Liver (tissue), 9 donors: ENCODE data around the gene PREP. TPM values are rescaled to one million over a fixed set of nuclear protein-coding genes. Genes with fewer than 3 reads are reported as not detected.
"Not testable (repeated sequence)": the region's sequence is repeated elsewhere in the genome, so short reads cannot be mapped to it uniquely, and the experiment has no call there.

Experiments
- DNase-seq: peaks from one replicate; pipeline ENCODE4 v3.0.0-alpha.2; 2017; ENCODE audit warnings: low spot score
- H3K27ac ChIP-seq, 2 donors: one replicate each; pipeline ENCODE4 v1.7.0; 2013; ENCODE audit warnings: inconsistent platforms in 2 of 2, low read length in 2 of 2, control low read depth in 1 of 2, low read depth in 1 of 2, mild to moderate bottlenecking in 1 of 2
- H3K27me3 ChIP-seq, 4 donors: one replicate each; pipeline versions ENCODE4 v1.6.1 to v1.7.0; 2013; ENCODE audit warnings: low read length in 3 of 4, inconsistent platforms in 1 of 4, mild to moderate bottlenecking in 1 of 4, moderate library complexity in 1 of 4; ENCODE audit not compliant: control insufficient read depth in 4 of 4, insufficient read depth in 4 of 4
- H3K36me3 ChIP-seq, 4 donors: one replicate each; pipeline versions ENCODE4 v1.6.1 to v1.7.0; 2013; ENCODE audit warnings: low read length in 3 of 4, mild to moderate bottlenecking in 3 of 4, low read depth in 1 of 4, moderate library complexity in 1 of 4; ENCODE audit not compliant: control insufficient read depth in 4 of 4, insufficient read depth in 3 of 4
- H3K4me1 ChIP-seq, 4 donors: one replicate each; pipeline versions ENCODE4 v1.6.1 to v1.7.0; 2013; ENCODE audit warnings: low read length in 3 of 4, mild to moderate bottlenecking in 3 of 4, moderate library complexity in 1 of 4; ENCODE audit not compliant: control insufficient read depth in 4 of 4, insufficient read depth in 4 of 4
- H3K4me3 ChIP-seq, 3 donors: one replicate each; pipeline versions ENCODE4 v1.6.1 to v1.7.0; 2013; ENCODE audit warnings: low read length in 3 of 3, control low read depth in 1 of 3, low read depth in 1 of 3, mild to moderate bottlenecking in 1 of 3
- H3K9ac ChIP-seq, 2 donors: one replicate each; pipeline ENCODE4 v1.7.0; 2013; ENCODE audit warnings: low read length in 2 of 2, mild to moderate bottlenecking in 2 of 2, moderate library complexity in 2 of 2, control low read depth in 1 of 2, low read depth in 1 of 2
- H3K9me3 ChIP-seq, 4 donors: one replicate each; pipeline versions ENCODE4 v1.6.1 to v1.7.0; 2013; ENCODE audit warnings: low read length in 3 of 4; ENCODE audit not compliant: control insufficient read depth in 4 of 4
- CTCF ChIP-seq: fragments of 150-350 bp; IDR thresholded peaks from 2 replicates; pipeline ENCODE4 v1.5.1; 2017; ENCODE audit warnings: improper control_type of control experiment, low read depth, low read length; ENCODE audit not compliant: missing input control
- FOXA2 ChIP-seq: IDR thresholded peaks from 2 replicates; pipeline ENCODE4 v1.6.1; 2016; ENCODE audit warnings: antibody characterized with exemption
- GABPA ChIP-seq, 2 donors: IDR thresholded peaks in 1 of 2; conservative IDR thresholded peaks in 1 of 2; 2 replicates each; pipeline ENCODE4 v1.6.1; 2016; ENCODE audit warnings: antibody characterized with exemption in 2 of 2, mild to moderate bottlenecking in 1 of 2, moderate library complexity in 1 of 2
- HNF4G ChIP-seq: IDR thresholded peaks from 2 replicates; pipeline ENCODE4 v1.6.1; 2016; ENCODE audit warnings: antibody characterized with exemption
- JUND ChIP-seq, 2 donors: IDR thresholded peaks; 2 replicates each; pipeline ENCODE4 v1.6.1; 2016; ENCODE audit warnings: antibody characterized with exemption in 2 of 2
- NR2F2 ChIP-seq: IDR thresholded peaks from 2 replicates; pipeline ENCODE4 v1.6.1; 2016; ENCODE audit warnings: antibody characterized with exemption
- RAD21 ChIP-seq, 2 donors: IDR thresholded peaks; 2 replicates each; pipeline ENCODE4 v1.6.1; 2016; ENCODE audit warnings: antibody characterized with exemption in 2 of 2, mild to moderate bottlenecking in 2 of 2
- RXRA ChIP-seq, 2 donors: IDR thresholded peaks; 2 replicates each; pipeline ENCODE4 v1.6.1; 2017 to 2018; ENCODE audit warnings: antibody characterized with exemption in 2 of 2, mild to moderate bottlenecking in 1 of 2
- SP1 ChIP-seq: IDR thresholded peaks from 2 replicates; pipeline ENCODE4 v1.6.1; 2018; ENCODE audit warnings: antibody characterized with exemption, mild to moderate bottlenecking
- TAF1 ChIP-seq: conservative IDR thresholded peaks from 2 replicates; pipeline ENCODE4 v1.6.1; 2016; ENCODE audit warnings: antibody characterized with exemption, mild to moderate bottlenecking
- YY1 ChIP-seq: IDR thresholded peaks from 2 replicates; pipeline ENCODE4 v1.6.1; 2016; ENCODE audit warnings: antibody characterized with exemption, mild to moderate bottlenecking
- WGBS: extraction: QIAGEN DNeasy Blood & Tissue Kit; methylation state at CpG from one replicate; pipeline ENCODE4 v1.1.7; 2013; 5-methylcytosine and 5-hydroxymethylcytosine counted together
- polyA plus RNA-seq, 2 donors: library from polyadenylated mRNA; stranded (reverse) in 1 of 2; unstranded in 1 of 2; fragments of 200-250 nt in 1 of 2; fragments of >200 nt in 1 of 2; fragmentation: Nextera tagmentation in 1 of 2; extraction: Ambion mirVana in 1 of 2; gene quantifications; one replicate each; pipeline versions ENCODE4 v1.2.1 to v1.2.3, GENCODE V29; 2013 to 2015
- total RNA-seq, 2 donors: library from RNA; depleted of rRNA; stranded (reverse); fragments of >200 nt; gene quantifications; one replicate each; pipeline ENCODE4 v1.2.3, GENCODE V29; 2014
- TF ChIP-seq, protein P1 (sequence below): IDR thresholded peaks from 2 replicates; pipeline ENCODE4 v1.6.1; 2016; ENCODE audit warnings: antibody characterized with exemption
- TF ChIP-seq, protein P2 (sequence below): IDR thresholded peaks from 2 replicates; pipeline ENCODE4 v1.6.1; 2016; ENCODE audit warnings: antibody characterized with exemption
- donor health status: healthy.
- donor health status: healthy.
- donor health status: healthy.
- donor health status: healthy.
- donor health status: healthy.

PREP gene
- total and polyA plus RNA-seq, 4 donors: 7.3 to 17.7 (median 13.0) TPM

DNA sequence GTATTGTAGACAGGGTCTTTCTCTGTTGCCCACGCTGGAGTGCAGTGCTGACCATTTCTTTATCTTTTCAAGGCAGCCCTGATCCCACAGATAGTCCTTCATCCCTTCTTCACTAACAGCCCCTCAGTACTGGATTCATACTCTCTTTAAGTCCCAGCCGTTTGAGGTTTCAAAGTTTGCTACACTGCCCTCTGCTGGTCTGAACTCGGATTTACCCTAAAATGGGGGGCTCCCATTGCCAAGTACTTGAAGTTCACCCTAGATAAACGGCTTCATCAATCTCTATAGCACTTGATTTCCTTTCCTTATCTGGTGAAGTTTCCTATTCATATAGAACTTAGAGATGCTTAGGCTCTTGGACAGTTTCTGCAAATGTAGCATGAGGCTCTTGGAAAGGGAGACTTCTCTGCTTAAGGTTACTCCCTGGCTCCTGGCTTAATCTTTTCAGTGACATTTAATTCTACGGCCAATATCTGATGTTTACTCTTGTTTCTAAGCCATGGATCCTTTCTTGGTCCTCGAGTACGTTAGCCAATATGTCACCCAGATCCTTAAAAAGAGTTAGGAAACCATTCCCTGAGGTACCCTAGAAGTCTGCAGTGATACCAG, 21.4 kb upstream of the PREP start:
- peak; percentile 66 for DNase-seq
- WGBS: 8% methylated on average over 7 of the region's 7 CpGs
- H3K36me3 ChIP-seq: no peaks in the 10 kb centered on the region
- H3K27me3 ChIP-seq: no peaks in the 10 kb centered on the region
- H3K4me1 ChIP-seq: no peaks in the 10 kb centered on the region
- TF ChIP-seq, protein P1, sequence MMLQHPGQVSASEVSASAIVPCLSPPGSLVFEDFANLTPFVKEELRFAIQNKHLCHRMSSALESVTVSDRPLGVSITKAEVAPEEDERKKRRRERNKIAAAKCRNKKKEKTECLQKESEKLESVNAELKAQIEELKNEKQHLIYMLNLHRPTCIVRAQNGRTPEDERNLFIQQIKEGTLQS: no peak
- peak; percentile 67 for TF ChIP-seq CTCF
- peak; percentile 75 to 81 for TF ChIP-seq RAD21 (IDR thresholded peaks at IDR 0.05)
- TF ChIP-seq JUND (IDR thresholded peaks at IDR 0.05): no peak
- H3K9me3 ChIP-seq: no peaks in the 10 kb centered on the region
- no peak overlapping the region for H3K9ac ChIP-seq
- no peak overlapping the region for H3K4me3 ChIP-seq
- no peak overlapping the region for H3K27ac ChIP-seq

- not testable (repeated sequence) for H3K4me1 ChIP-seq, H3K9me3 ChIP-seq, H3K27me3 ChIP-seq, H3K4me3 ChIP-seq, H3K27ac ChIP-seq, H3K9ac ChIP-seq, H3K36me3 ChIP-seq, DNase-seq
- WGBS: 97% methylated on average over 2 of the region's 2 CpGs
Observed at GRCh38 chr6:105416971-105417370, 14.1 kb upstream of the PREP start.

DNA sequence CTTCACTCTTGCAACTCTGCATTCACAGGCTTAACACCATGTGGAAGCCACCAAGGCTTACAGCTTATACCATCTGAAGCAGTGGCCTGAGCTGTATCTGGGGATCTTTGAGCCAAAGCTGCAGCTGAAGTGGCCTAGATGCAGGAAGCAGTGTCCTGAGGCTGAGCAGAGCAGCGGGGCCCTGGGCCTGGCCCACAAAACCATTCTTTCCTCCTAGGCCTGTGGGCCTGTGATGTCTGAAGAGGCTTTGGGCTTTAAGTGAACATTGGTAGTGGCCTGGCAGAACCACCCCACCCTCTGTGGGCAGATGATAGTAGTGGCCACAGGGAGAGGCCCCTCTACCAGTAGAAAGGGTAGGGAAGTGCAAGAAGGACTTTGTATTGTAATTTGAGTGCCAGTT, 6.9 kb upstream of the PREP start:
- Histone ChIP-seq H3K9ac (no peak overlapping the region), H3K9me3 (no peaks in the 10 kb centered on the region), H3K4me3 (no peak overlapping the region), H3K27me3 (peaks cover 0 to 3% (median 0%) of the 10 kb centered on the region in 4 donors), H3K36me3 (no peaks in the 10 kb centered on the region), H3K27ac (no peak overlapping the region), H3K4me1 (no peaks in the 10 kb centered on the region)
- TF ChIP-seq, protein P2, sequence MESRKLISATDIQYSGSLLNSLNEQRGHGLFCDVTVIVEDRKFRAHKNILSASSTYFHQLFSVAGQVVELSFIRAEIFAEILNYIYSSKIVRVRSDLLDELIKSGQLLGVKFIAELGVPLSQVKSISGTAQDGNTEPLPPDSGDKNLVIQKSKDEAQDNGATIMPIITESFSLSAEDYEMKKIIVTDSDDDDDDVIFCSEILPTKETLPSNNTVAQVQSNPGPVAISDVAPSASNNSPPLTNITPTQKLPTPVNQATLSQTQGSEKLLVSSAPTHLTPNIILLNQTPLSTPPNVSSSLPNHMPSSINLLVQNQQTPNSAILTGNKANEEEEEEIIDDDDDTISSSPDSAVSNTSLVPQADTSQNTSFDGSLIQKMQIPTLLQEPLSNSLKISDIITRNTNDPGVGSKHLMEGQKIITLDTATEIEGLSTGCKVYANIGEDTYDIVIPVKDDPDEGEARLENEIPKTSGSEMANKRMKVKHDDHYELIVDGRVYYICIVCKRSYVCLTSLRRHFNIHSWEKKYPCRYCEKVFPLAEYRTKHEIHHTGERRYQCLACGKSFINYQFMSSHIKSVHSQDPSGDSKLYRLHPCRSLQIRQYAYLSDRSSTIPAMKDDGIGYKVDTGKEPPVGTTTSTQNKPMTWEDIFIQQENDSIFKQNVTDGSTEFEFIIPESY: no peak
- no peak for TF ChIP-seq GABPA (IDR thresholded peaks at IDR 0.05 in 1 of 2, conservative IDR thresholded peaks at IDR 0.05 in 1 of 2)
- TF ChIP-seq RAD21 (IDR thresholded peaks at IDR 0.05): no peak
- TF ChIP-seq RXRA (IDR thresholded peaks at IDR 0.05): no peak
- TF ChIP-seq JUND (IDR thresholded peaks at IDR 0.05): no peak
- TF ChIP-seq HNF4G: no peak
- TF ChIP-seq FOXA2: no peak
- no peak for TF ChIP-seq YY1
- no peak for TF ChIP-seq NR2F2
- no peak for TF ChIP-seq SP1
- no peak for TF ChIP-seq TAF1
- TF ChIP-seq CTCF: no peak
- 98% methylated on average over 1 of the region's 1 CpG for WGBS
- no peak for DNase-seq
